SK-N-MC (cell line): ENCODE data around the gene RREB1.

ENCODE experiments used
- DNase-seq: peaks from one replicate; pipeline ENCODE4 v3.0.0-alpha.2; 2011; ENCODE audit warnings: low read depth, low spot score
- H3K27ac ChIP-seq: fragments of 200-600 bp; sonication (generic); 2 replicates; pipeline ENCODE4 v1.5.1; 2016; ENCODE audit warnings: mixed run types
- H3K36me3 ChIP-seq: fragments of 200-600 bp; sonication (generic); 2 replicates; pipeline ENCODE4 v1.6.1; 2017; ENCODE audit warnings: antibody characterized with exemption, low read length, mixed read lengths; ENCODE audit not compliant: insufficient read depth
- H3K4me3 ChIP-seq: fragments of 200-600 bp; sonication (generic); 2 replicates; pipeline ENCODE4 v1.5.1; 2016
- H3K9ac ChIP-seq: fragments of 200-600 bp; sonication (generic); 2 replicates; pipeline ENCODE4 v1.8.0; 2017; ENCODE audit warnings: mixed run types, mixed read lengths; ENCODE audit not compliant: insufficient read length
- H3K9me3 ChIP-seq: fragments of 200-600 bp; sonication (generic); 2 replicates; pipeline ENCODE4 v1.6.1; 2017; ENCODE audit warnings: low read depth, mild to moderate bottlenecking, antibody characterized with exemption, low read length, moderate library complexity, mixed read lengths
- EZH2 ChIP-seq: fragments of 200-600 bp; sonication (generic); IDR thresholded peaks from one replicate; pipeline ENCODE4 v1.6.1; 2017; ENCODE audit warnings: antibody characterized with exemption
- FOXP2 ChIP-seq: optimal IDR thresholded peaks from 2 replicates; pipeline ENCODE3; 2011; ENCODE audit warnings: mild to moderate bottlenecking, moderate library complexity; ENCODE audit not compliant: insufficient read depth; ENCODE audit errors: extremely low read length, control extremely low read depth
- POLR2AphosphoS5 ChIP-seq: IDR thresholded peaks from 2 replicates; pipeline ENCODE4 v1.6.1; 2012; ENCODE audit warnings: mild to moderate bottlenecking, low read depth, low read length, borderline replicate concordance

The RREB1 gene

GRCh38 chr6:7300926-7301325 is 193.2 kb downstream of the RREB1 start:
- no peak for TF ChIP-seq EZH2
- no peak for TF ChIP-seq POLR2AphosphoS5
- no peak for TF ChIP-seq FOXP2
- H3K9me3 ChIP-seq, result no peaks in the 10 kb centered on the region
- no peak overlapping the region for H3K9ac ChIP-seq
- no peak overlapping the region for H3K4me3 ChIP-seq
- H3K36me3 ChIP-seq, result peaks cover 96% of the 10 kb centered on the region
- no peak overlapping the region for H3K27ac ChIP-seq
- no peak for DNase-seq
